IPS-18a (cell line): Measurements from ENCODE around the gene LRAT.

Experiments used
- H3K27ac ChIP-seq: one replicate; pipeline ENCODE4 v1.5.1; 2013; ENCODE audit warnings: low read length
- H3K27me3 ChIP-seq: one replicate; pipeline ENCODE4 v1.6.1; 2013; ENCODE audit warnings: mild to moderate bottlenecking, low read length; ENCODE audit not compliant: control insufficient read depth, insufficient read depth
- H3K36me3 ChIP-seq: one replicate; pipeline ENCODE4 v1.6.1; 2013; ENCODE audit warnings: low read depth, low read length; ENCODE audit not compliant: control insufficient read depth
- H3K4me1 ChIP-seq: one replicate; pipeline ENCODE4 v1.6.1; 2013; ENCODE audit warnings: low read depth, low read length; ENCODE audit not compliant: control insufficient read depth
- H3K4me3 ChIP-seq: one replicate; pipeline ENCODE4 v1.5.1; 2013; ENCODE audit warnings: low read length
- H3K9ac ChIP-seq: one replicate; pipeline ENCODE4 v1.6.1; 2013; ENCODE audit warnings: mild to moderate bottlenecking, low read length, moderate library complexity
- H3K9me3 ChIP-seq: one replicate; pipeline ENCODE4 v1.6.1; 2013; ENCODE audit warnings: low read depth, low read length; ENCODE audit not compliant: control insufficient read depth

Gene LRAT

DNA sequence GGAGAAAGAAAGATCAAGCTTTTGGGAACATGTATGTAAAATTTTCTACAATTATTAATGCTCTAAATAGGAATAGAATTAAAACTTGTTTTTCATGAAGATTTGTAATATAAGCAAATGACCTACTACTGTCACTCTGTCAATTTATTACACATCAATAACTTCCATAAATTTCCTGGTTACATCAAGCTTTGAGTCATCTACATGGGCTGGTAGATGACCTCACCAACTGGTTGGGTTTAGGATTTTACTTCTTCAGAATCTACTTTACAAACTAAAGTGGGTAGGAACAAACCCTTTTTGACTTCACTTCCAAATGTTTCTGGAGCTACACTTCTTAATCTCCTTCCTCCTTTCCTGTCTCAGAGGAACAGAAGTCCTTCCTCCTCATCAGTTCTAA lies 12.0 kb upstream of the LRAT start:
- Histone ChIP-seq H3K9ac (no peak overlapping the region), H3K4me1 (no peaks in the 10 kb centered on the region), H3K36me3 (no peaks in the 10 kb centered on the region), H3K4me3 (no peak overlapping the region), H3K27me3 (no peaks in the 10 kb centered on the region), H3K27ac (no peak overlapping the region), H3K9me3 (no peaks in the 10 kb centered on the region)

DNA sequence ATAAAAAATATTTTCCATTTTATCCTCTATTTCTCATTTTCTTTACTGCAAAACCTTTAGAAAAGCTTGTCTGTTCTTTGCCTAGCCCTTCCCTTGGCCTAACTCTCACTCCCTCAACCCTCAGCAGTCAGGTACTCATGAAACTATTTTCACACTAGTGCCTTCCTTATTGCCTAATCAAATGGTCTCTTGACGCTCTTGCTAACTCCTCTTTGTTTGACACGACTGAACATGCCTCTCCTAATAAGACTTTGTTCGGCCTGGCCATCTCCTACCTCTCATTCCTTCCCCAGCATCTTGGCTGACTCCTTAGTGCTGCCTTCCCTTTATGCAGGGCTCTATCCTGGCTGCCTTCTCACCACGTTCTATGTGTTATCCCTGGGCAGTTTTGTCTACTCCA lies 11.1 kb upstream of the LRAT start:
- H3K4me1 ChIP-seq: peaks cover under 1% of the 10 kb centered on the region
- H3K36me3 ChIP-seq: no peaks in the 10 kb centered on the region
- H3K27me3 ChIP-seq: no peaks in the 10 kb centered on the region
- no peak overlapping the region for H3K4me3 ChIP-seq
- no peaks in the 10 kb centered on the region for H3K9me3 ChIP-seq
- H3K9ac ChIP-seq: no peak overlapping the region
- H3K27ac ChIP-seq: no peak overlapping the region

DNA sequence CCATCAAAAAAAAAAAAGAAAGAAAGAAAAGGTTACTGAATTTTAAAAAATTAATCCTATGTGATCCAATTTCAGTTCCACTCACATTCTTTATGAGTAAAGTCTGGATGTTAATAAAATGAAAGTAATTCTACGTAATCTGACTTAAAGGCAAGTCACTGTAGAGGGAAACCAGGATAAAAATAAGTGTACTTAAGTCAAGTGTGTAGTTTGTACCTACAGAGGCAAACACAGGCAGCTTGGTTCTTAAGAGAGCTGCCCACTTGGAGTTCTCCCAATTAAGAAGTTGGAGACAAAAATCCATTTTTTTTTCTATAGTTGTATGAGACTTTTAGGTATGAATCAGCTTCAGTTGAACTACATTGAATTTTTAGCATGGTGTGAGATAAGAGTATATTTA lies 7.0 kb upstream of the LRAT start:
- Histone ChIP-seq H3K4me3 (no peak overlapping the region), H3K27me3 (peaks cover 26% of the 10 kb centered on the region), H3K36me3 (no peaks in the 10 kb centered on the region), H3K4me1 (peaks cover 39% of the 10 kb centered on the region), H3K9me3 (no peaks in the 10 kb centered on the region), H3K9ac (no peak overlapping the region), H3K27ac (no peak overlapping the region)

DNA sequence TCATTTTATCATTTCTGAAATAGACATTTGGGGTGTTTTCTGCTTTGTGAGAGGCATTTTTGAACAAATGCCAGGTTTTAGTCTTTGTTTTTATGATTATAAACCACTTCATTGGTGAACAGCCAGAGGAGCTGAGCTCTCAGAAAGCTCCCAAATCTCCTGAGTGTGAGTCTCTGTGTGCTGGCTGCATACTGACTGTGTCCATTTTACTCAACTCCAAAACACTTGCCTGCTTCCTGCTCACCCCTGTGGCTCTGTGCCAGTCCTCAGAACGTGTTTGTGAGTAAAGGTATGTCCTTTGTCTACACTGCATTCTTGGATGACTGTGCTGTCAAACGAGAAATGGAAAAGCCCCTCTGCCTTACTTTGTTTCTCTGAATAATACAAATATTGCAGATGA lies 5.4 kb upstream of the LRAT start:
- Histone ChIP-seq H3K9me3 (no peaks in the 10 kb centered on the region), H3K36me3 (no peaks in the 10 kb centered on the region), H3K4me3 (no peak overlapping the region), H3K27me3 (peaks cover 39% of the 10 kb centered on the region), H3K27ac (no peak overlapping the region), H3K9ac (no peak overlapping the region), H3K4me1 (peaks cover 43% of the 10 kb centered on the region)

DNA sequence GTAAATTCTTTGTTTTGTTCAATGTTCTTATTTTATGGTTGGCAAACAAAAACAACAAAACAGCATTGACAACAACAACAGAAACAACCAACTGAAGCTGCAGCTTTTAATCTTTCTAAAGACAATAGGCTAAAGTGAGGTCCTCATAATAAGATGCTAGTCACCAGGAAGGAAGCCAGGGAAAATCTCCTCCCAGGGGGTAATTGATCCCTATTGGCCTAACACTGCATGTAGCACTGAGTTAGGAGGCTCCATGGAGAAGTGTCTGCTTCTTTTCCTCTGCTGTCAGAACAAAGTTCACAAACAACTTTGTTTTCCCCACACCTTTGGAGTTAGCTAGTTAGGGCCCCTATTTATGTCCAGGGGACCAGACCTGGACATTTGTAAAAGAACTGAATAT lies 4.7 kb upstream of the LRAT start:
- peaks cover 43% of the 10 kb centered on the region for H3K4me1 ChIP-seq
- no peaks in the 10 kb centered on the region for H3K9me3 ChIP-seq
- H3K27ac ChIP-seq: no peak overlapping the region
- peaks cover 45% of the 10 kb centered on the region for H3K27me3 ChIP-seq
- no peak overlapping the region for H3K9ac ChIP-seq
- H3K4me3 ChIP-seq: no peak overlapping the region
- H3K36me3 ChIP-seq: no peaks in the 10 kb centered on the region

DNA sequence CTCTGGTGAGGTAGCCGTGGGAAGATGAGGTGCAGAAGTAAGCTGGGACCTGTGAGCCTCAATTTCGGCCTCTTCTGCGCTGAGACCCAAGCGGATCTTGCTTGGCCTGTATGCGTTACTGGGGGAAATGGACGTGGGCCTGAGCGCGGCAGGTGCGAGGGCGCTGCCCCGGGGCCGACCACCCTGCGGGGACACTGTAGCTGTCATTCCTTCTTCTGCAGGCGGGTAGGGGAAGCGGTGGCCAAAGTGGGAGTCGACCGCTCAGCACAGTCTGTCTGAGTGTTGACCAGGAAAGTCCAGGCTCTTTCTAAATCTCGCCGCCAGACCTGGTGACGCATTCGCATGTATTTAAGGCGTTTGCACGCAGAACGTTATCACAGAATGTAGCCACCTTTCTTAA lies 3.3 kb upstream of the LRAT start:
- no peaks in the 10 kb centered on the region for H3K36me3 ChIP-seq
- H3K9ac ChIP-seq: no peak overlapping the region
- no peak overlapping the region for H3K27ac ChIP-seq
- no peaks in the 10 kb centered on the region for H3K9me3 ChIP-seq
- peak overlapping the region; percentile 39 for H3K4me3 ChIP-seq
- H3K27me3 ChIP-seq: peaks cover 59% of the 10 kb centered on the region
- H3K4me1 ChIP-seq: peaks cover 43% of the 10 kb centered on the region

DNA sequence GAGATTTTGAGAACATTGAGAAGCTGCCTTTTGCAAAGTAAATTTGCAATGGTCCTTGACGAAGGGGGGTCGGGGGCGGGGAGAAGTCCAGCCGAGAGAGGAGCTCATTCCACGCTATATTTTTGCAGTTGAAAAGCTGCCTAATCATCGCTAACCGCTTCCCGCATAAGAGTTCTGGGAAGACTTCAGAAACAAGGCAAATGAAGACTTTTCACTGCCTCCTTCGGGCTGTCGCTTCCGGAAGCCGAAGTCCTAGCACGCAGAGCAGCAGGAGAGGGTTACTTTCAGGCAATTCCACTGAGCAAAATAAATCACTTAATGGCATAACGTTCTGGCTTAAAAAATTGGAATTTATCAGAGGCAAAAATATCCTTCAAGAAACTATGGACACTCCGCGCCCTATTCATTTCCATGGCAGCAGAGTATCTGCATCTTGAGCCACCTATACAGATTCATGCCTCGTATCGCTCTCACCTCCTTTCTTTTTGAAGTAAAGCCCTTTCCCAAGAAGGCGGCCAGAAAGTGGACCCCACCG lies 2.6 kb upstream of the LRAT start:
- peaks cover 66% of the 10 kb centered on the region for H3K27me3 ChIP-seq
- H3K4me1 ChIP-seq: peaks cover 43% of the 10 kb centered on the region
- peak overlapping the region; percentile 39 for H3K4me3 ChIP-seq
- no peaks in the 10 kb centered on the region for H3K36me3 ChIP-seq
- H3K9me3 ChIP-seq: no peaks in the 10 kb centered on the region
- no peak overlapping the region for H3K9ac ChIP-seq
- no peak overlapping the region for H3K27ac ChIP-seq

DNA sequence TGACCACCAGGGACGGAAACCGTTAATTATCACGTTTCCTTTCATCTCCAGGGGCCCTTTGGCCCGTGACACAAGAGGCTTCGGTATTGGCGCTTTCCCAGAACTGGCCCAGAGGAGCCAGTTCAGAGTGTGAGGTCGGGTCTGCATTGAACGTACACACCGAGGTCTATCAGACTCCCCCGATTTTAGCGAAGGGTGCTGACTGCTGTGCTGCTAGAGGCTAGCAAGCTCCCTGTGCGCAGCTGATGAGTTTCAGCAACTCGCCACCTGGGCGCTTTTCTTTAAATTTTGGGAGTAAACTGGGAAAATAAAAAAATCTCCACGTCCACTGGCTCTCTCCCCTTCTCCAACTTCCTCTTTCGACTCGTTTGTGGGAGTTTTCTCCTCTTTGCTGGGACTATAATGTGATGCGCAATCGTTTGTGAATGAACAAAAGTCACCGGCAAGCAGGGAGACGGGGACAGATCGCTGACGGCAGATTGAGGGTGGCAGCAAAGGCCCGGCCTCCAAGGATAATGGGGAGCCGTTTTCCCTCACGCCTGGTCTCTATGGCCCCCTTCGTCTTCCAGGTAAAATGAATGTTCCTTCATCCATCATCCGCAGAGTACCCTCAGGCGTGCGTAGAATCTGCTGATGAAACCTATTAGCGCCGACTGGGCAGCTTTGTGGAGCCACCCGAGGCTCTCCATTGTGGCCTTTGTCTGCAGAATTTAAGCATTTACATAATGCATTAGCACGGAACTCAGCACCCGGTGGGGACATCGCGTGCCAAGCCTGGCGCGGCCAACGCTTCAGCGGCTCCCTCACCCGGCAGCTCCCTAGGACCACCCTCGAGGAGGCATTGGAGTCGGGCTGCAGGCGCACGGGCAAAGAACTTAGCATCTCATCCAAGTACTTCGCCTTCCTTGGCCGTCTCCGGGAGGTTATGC lies 1.6 kb upstream of the LRAT start:
- H3K9ac ChIP-seq: peak overlapping the region; percentile 43
- H3K4me3 ChIP-seq: peak overlapping the region; percentile 49
- H3K9me3 ChIP-seq: no peaks in the 10 kb centered on the region
- H3K27ac ChIP-seq: no peak overlapping the region
- H3K36me3 ChIP-seq: no peaks in the 10 kb centered on the region
- peaks cover 43% of the 10 kb centered on the region for H3K4me1 ChIP-seq
- peaks cover 72% of the 10 kb centered on the region for H3K27me3 ChIP-seq

DNA sequence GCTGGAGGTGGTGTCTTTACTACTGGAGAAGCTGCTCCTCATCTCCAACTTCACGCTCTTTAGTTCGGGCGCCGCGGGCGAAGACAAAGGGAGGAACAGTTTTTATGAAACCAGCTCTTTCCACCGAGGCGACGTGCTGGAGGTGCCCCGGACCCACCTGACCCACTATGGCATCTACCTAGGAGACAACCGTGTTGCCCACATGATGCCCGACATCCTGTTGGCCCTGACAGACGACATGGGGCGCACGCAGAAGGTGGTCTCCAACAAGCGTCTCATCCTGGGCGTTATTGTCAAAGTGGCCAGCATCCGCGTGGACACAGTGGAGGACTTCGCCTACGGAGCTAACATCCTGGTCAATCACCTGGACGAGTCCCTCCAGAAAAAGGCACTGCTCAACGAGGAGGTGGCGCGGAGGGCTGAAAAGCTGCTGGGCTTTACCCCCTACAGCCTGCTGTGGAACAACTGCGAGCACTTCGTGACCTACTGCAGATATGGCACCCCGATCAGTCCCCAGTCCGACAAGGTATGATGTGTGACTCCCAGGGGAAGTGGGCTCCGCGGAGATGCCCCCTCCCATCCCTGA lies 634 bp downstream of the LRAT start:
- Histone ChIP-seq H3K36me3 (peaks cover 6% of the 10 kb centered on the region), H3K9ac (peak overlapping the region; percentile 56), H3K27me3 (peaks cover 70% of the 10 kb centered on the region), H3K4me3 (peak overlapping the region; percentile 79), H3K4me1 (peaks cover 25% of the 10 kb centered on the region), H3K9me3 (no peaks in the 10 kb centered on the region), H3K27ac (no peak overlapping the region)

DNA sequence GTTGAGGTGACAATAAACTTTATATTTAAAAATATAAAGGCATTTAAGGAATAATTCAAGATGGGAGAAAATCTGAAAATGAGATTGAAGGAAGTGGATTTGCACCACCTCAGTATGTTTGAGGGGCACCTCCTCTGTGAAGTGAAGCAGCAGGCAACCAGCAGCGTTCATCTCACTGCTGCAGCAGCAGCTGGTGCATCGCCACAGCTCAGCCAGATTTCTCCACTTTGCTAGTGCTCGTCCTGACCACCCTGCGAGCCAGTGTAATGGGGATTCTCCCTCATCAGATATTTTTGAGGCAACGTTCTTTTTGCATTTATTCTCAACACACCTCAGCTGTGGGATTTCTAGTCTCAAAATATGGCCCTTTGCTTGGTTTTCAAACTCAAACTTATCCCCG lies 13.9 kb downstream of the LRAT start:
- Histone ChIP-seq H3K9me3 (no peaks in the 10 kb centered on the region), H3K36me3 (peaks cover 4% of the 10 kb centered on the region), H3K27me3 (no peaks in the 10 kb centered on the region), H3K4me1 (no peaks in the 10 kb centered on the region), H3K27ac (no peak overlapping the region), H3K9ac (no peak overlapping the region), H3K4me3 (no peak overlapping the region)

DNA sequence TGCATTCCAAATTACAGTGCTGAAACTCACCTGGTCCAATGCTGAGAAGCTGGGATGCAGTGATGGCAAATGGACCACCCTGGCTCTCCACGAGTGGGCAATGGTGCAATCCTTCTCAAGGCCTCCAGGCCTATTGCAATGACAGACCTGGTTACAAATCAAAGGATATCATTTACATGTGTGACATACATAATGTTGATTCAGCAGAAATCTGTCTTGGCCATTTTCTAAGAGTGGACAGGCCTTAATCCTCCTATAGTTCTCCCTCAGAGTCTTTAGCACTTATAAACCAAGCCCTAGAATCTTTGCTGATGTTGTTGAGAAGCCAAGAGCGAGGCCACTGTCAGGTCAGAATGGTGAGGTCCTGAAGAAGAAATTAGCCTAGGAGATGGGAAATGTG lies 17.1 kb downstream of the LRAT start:
- H3K36me3 ChIP-seq: no peaks in the 10 kb centered on the region
- H3K27me3 ChIP-seq: no peaks in the 10 kb centered on the region
- H3K9me3 ChIP-seq: no peaks in the 10 kb centered on the region
- no peak overlapping the region for H3K9ac ChIP-seq
- no peak overlapping the region for H3K27ac ChIP-seq
- no peak overlapping the region for H3K4me3 ChIP-seq
- H3K4me1 ChIP-seq: no peaks in the 10 kb centered on the region
